Fibroblast of villous mesenchyme (primary cell): ENCODE measurements around the gene NADSYN1. TPM values are rescaled to one million over a fixed set of nuclear protein-coding genes. Genes with fewer than 3 reads are reported as not detected.

ENCODE experiments used
- DNase-seq: peaks from one replicate; pipeline ENCODE4 v3.0.0-alpha.2; 2010; ENCODE audit warnings: low read depth
- H3K4me3 ChIP-seq: 2 replicates; pipeline ENCODE4 v1.5.1; 2011; ENCODE audit warnings: low read depth, mild to moderate bottlenecking, low read length
- total RNA-seq: library from RNA; depleted of rRNA; stranded (reverse); fragments of >200 nt; gene quantifications from 2 replicates; pipeline ENCODE4 v1.2.3, GENCODE V29; 2012
- TF ChIP-seq, protein P1 (sequence below): IDR thresholded peaks from 2 replicates; pipeline ENCODE4 v1.5.1; 2012; ENCODE audit warnings: low read depth, mild to moderate bottlenecking, low read length; ENCODE audit not compliant: insufficient read depth

The NADSYN1 gene
- total RNA-seq, 1 donor = 71.2 TPM

DNA sequence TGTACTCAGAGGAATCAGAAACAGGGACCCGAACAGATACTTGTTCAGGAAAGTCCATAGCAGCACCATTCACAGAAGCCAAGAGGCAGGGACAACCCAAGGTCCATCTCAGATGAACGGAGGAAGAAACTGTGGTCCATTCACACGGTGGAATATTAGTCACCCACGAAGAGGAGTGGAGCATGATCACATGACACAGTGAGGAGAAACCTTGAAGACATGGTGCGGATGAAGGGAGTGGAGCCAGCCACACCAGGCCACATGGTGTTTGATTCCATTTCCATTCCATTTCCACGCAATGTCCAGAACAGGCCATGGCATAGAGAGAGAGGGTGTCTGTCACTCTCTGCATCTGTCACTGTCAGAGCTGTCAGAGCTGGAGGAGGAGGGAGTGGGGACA lies 30.7 kb downstream of the NADSYN1 start:
- H3K4me3 ChIP-seq = no peak overlapping the region
- TF ChIP-seq, protein P1, sequence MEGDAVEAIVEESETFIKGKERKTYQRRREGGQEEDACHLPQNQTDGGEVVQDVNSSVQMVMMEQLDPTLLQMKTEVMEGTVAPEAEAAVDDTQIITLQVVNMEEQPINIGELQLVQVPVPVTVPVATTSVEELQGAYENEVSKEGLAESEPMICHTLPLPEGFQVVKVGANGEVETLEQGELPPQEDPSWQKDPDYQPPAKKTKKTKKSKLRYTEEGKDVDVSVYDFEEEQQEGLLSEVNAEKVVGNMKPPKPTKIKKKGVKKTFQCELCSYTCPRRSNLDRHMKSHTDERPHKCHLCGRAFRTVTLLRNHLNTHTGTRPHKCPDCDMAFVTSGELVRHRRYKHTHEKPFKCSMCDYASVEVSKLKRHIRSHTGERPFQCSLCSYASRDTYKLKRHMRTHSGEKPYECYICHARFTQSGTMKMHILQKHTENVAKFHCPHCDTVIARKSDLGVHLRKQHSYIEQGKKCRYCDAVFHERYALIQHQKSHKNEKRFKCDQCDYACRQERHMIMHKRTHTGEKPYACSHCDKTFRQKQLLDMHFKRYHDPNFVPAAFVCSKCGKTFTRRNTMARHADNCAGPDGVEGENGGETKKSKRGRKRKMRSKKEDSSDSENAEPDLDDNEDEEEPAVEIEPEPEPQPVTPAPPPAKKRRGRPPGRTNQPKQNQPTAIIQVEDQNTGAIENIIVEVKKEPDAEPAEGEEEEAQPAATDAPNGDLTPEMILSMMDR = no peak
- DNase-seq = no peak

DNA sequence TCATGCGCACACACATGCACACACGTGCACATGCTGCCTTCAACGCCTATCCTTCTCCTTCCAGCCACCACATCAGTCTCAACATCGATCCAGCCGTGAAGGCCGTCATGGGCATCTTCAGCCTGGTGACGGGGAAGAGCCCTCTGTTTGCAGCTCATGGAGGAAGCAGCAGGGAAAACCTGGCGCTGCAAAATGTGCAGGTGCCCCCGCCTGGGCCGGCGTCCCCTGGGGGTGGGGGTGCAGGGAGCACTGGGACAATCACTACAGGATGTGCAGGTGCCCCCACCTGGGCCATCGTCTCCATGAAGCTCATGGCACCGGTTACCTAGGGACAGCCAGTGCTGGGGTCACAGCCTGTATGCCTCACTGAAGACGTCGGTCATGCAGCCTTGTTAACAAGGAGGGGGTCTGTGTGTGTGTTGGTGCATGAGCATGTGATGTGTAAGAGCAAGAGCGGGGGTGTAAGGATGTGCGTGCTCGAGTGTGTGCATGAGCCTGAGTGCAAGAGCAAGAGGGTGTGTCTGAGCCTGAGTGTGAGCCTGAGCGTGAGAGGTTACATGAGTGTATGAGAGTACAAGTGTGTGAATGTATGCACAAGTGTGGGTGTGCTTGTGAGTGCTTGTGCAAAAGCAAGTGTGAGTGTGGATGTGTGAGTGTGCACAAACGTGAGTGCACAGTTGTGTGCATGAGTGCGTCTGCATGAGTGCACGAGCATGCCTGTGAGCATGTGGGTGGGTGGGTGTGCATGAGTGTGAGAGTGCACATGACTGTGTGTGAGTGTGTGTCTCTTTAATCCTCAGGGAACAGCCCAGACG lies 31.5 kb downstream of the NADSYN1 start:
- H3K4me3 ChIP-seq = no peak overlapping the region
- TF ChIP-seq, protein P1 = no peak

DNA sequence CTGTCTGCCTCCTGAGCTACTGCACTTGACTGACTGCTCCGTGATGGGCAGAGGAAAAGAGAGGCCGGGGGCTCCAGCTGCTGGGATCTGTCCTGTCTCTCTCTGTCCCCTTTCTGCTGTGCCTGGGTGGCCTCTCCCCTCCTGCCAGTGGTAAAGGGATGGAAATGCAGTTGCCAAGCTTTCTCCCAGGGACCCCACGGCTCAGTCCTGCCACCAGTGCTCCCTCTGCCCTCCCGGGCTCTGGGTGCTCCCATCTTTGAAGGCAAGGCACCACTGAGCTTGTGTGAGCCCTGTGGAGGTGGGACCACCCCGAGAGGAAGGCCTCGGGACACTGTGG lies 32.0 kb downstream of the NADSYN1 start:
- TF ChIP-seq, protein P1 = no peak
- no peak overlapping the region for H3K4me3 ChIP-seq
- DNase-seq = no peak

More for the DNA sequence above, 31.5 kb downstream of the NADSYN1 start:
- DNase-seq = no peak

DNA sequence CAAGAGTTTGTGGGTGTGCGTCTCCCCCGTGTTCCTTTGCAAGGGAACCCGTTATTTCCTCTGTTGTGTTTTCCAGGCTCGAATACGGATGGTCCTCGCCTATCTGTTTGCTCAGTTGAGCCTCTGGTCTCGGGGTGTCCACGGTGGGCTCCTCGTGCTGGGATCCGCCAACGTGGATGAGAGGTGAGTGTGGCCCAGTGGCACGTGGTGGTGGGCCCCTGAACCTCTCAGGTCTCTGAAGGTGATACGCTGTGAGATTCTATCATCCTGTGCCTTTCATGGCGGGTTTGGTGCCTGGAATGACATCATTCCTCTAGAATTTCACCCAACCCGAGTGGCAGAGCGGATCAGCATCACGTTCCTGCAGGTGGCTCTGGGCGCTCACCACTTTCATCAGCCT lies 32.5 kb downstream of the NADSYN1 start:
- no peak overlapping the region for H3K4me3 ChIP-seq
- DNase-seq = no peak
- TF ChIP-seq, protein P1 = no peak

DNA sequence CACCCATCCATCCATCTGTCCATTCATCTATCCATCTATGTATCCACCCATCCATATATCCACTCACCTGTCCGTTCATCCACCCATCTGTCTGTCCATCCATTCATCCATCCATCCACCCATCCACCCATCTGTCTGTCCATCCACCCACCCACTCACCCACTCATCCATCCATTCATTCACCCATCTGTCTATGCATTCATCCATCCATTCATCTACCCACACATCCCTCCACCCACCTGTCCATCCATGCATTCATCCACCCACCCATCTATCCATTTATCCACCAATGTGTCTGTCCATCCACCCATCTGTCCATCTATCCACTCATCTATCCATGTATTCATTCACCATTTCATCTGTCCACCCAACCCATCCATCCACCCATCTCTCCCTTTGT lies 33.3 kb downstream of the NADSYN1 start:
- no peak overlapping the region for H3K4me3 ChIP-seq
- DNase-seq = no peak
- TF ChIP-seq, protein P1 = no peak

DNA sequence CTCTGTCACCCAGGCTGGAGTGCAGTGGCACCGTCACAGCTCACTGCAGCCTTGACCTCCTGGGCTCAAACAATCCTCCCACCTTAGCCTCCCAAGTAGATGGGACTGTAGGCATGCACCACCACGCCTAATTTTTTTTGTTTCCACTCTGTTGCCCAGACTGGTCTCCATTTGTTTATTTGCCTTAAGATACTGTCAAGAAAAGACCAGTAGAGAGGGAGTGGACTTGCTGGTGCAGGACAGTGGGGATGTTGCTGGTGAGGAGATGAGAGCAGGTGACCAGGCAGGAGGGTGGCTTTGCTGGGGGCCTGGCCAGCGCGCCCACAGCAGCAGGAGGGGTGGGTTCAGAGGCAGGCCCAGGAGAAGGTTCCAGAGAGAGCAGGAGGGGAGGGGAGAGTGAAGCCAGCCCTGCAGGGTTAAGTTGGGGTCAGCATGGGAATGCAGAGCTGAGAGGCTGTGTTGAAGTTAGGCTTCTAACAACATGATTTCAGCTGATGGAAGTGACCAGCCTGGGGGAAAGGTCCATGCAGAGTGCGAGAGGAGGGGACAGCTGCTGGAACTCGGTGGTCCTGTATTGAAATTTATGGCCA lies 35.8 kb downstream of the NADSYN1 start:
- no peak overlapping the region for H3K4me3 ChIP-seq
- peak; percentile 3 for DNase-seq
- TF ChIP-seq, protein P1 = no peak
